Jurkat, Clone E6-1 (cell line): ENCODE results near the gene TLX2. TPM values are rescaled to one million over a fixed set of nuclear protein-coding genes. Genes with fewer than 3 reads are reported as not detected.
"Not testable (repeated sequence)": the region's sequence is repeated elsewhere in the genome, so short reads cannot be mapped to it uniquely, and the experiment has no call there.

ENCODE experiments used
- DNase-seq: peaks from one replicate; pipeline ENCODE4 v3.0.0-alpha.2; 2011; ENCODE audit warnings: low read depth, low spot score
- H3K4me3 ChIP-seq: 2 replicates; pipeline ENCODE4 v1.5.1; 2011; ENCODE audit warnings: mild to moderate bottlenecking, low read length, control low read depth, moderate library complexity
- polyA plus RNA-seq: library from polyadenylated mRNA; unstranded; fragments of >200 nt; gene quantifications from one replicate; pipeline ENCODE4 v1.2.1, GENCODE V29; 2012; ENCODE audit warnings: missing spikeins; ENCODE audit not compliant: insufficient read length, insufficient read depth

Gene TLX2
- 2.2 TPM for polyA plus RNA-seq

GRCh38 chr2:74514368-74515270 is at the start of gene TLX2:
TLX2 (plus strand) TSS chr2:74514450; CDS start chr2:74514807, 357 bp downstream.
- DNase-seq: no peak

GRCh38 chr2:74470742-74471141 is 43.5 kb upstream of the TLX2 start:
- H3K4me3 ChIP-seq, DNase-seq: not testable (repeated sequence)

More at GRCh38 chr2:74514368-74515270, at the start of gene TLX2:
- peak within 1 kb of the TSS; percentile 60 for H3K4me3 ChIP-seq

GRCh38 chr2:74471332-74472065 is 42.8 kb upstream of the TLX2 start:
- H3K4me3 ChIP-seq: peak overlapping the region; percentile 96
- DNase-seq: no peak

GRCh38 chr2:74472086-74472944 is 41.9 kb upstream of the TLX2 start, which contains the start of gene MRPL53:
MRPL53 (minus strand) TSS chr2:74472680; CDS start chr2:74472660, 20 bp downstream.
- peak; percentile 96 for DNase-seq
- H3K4me3 ChIP-seq: peak within 1 kb of the TSS; percentile 96

- no peak for DNase-seq
- H3K4me3 ChIP-seq: peak overlapping the region; percentile 96
Observed at GRCh38 chr2:74472945-74473258, 41.3 kb upstream of the TLX2 start.

- H3K4me3 ChIP-seq: no peak overlapping the region
- no peak for DNase-seq
Observed at GRCh38 chr2:74474481-74474880, 39.8 kb upstream of the TLX2 start.

GRCh38 chr2:74474899-74475298 is 39.4 kb upstream of the TLX2 start:
- no peak overlapping the region for H3K4me3 ChIP-seq
- no peak for DNase-seq

GRCh38 chr2:74481431-74481830 is 32.8 kb upstream of the TLX2 start:
- H3K4me3 ChIP-seq: peak overlapping the region; percentile 95
- DNase-seq: no peak

GRCh38 chr2:74481961-74482800 is 32.1 kb upstream of the TLX2 start:
- H3K4me3 ChIP-seq: peak overlapping the region; percentile 95
- DNase-seq: no peak

GRCh38 chr2:74482801-74483674 is 31.2 kb upstream of the TLX2 start, which contains the start of the genes CCDC142 and TTC31:
CCDC142 (minus strand) TSS chr2:74482998; CDS start chr2:74482837, 161 bp downstream.
TTC31 (plus strand) TSS chr2:74483081; CDS start chr2:74483096, 15 bp downstream.
- H3K4me3 ChIP-seq: peak within 1 kb of the TSS; percentile 95
- DNase-seq: peak; percentile 93

GRCh38 chr2:74483675-74484164 is 30.5 kb upstream of the TLX2 start:
- H3K4me3 ChIP-seq: peak overlapping the region; percentile 95
- DNase-seq: not testable (repeated sequence)

- H3K4me3 ChIP-seq: no peak overlapping the region
- DNase-seq: no peak
Observed at GRCh38 chr2:74486141-74486540, 28.1 kb upstream of the TLX2 start.

GRCh38 chr2:74488643-74489481 is 25.4 kb upstream of the TLX2 start:
- no peak overlapping the region for H3K4me3 ChIP-seq
- no peak for DNase-seq

- no peak overlapping the region for H3K4me3 ChIP-seq
- no peak for DNase-seq
Observed at GRCh38 chr2:74489906-74490305, 24.3 kb upstream of the TLX2 start.

- DNase-seq: no peak
Observed at GRCh38 chr2:74491648-74492544, 22.4 kb upstream of the TLX2 start.

More at GRCh38 chr2:74491648-74492544, 22.4 kb upstream of the TLX2 start:
- H3K4me3 ChIP-seq: no peak overlapping the region
